SK-N-SH treated with all-trans-retinoic acid at 6 μM for 48 hours (cell line): ENCODE measurements around the gene PLD5.

Experiments
- ARNTL ChIP-seq: fragments of 450-650 bp; formaldehyde crosslinking; IDR thresholded peaks from 2 replicates; pipeline ENCODE4 v1.5.0; 2020; ENCODE audit warnings: low read depth, mild to moderate bottlenecking, moderate library complexity, borderline replicate concordance
- CREB5 ChIP-seq: fragments of 250-450 bp; sonication (Bioruptor Pico); IDR thresholded peaks from 2 replicates; pipeline ENCODE4 v1.5.1; 2020; ENCODE audit warnings: low read depth, mild to moderate bottlenecking, moderate library complexity
- ESRRG ChIP-seq: fragments of 250-450 bp; sonication (Bioruptor Pico); IDR thresholded peaks from 2 replicates; pipeline ENCODE4 v1.6.1; 2021; ENCODE audit warnings: mild to moderate bottlenecking
- GLIS3 ChIP-seq: fragments of 250-450 bp; sonication (Bioruptor Pico); IDR thresholded peaks from 2 replicates; pipeline ENCODE4 v1.5.0; 2020; ENCODE audit warnings: mild to moderate bottlenecking, moderate library complexity
- POU6F1 ChIP-seq: fragments of 250-450 bp; sonication (Bioruptor Pico); IDR thresholded peaks from 2 replicates; pipeline ENCODE4 v1.8.0; 2021; ENCODE audit warnings: low read depth, mild to moderate bottlenecking, moderate library complexity, borderline replicate concordance
- RARB ChIP-seq: fragments of 250-450 bp; sonication (Bioruptor Pico); IDR thresholded peaks from 2 replicates; pipeline ENCODE4 v1.8.0; 2021; ENCODE audit warnings: mild to moderate bottlenecking, moderate library complexity
- TCF4 ChIP-seq: fragments of 250-450 bp; sonication (Bioruptor Pico); IDR thresholded peaks from 2 replicates; pipeline ENCODE4 v1.8.0; 2021; ENCODE audit warnings: mild to moderate bottlenecking, moderate library complexity, borderline replicate concordance
- ZC3H10 ChIP-seq: fragments of 250-450 bp; sonication (Bioruptor Pico); IDR thresholded peaks from 2 replicates; pipeline ENCODE4 v1.5.1; 2021; ENCODE audit warnings: mild to moderate bottlenecking, moderate library complexity
- ZFP30 ChIP-seq: fragments of 450-650 bp; formaldehyde crosslinking; IDR thresholded peaks from 2 replicates; pipeline ENCODE4 v1.5.0; 2022; ENCODE audit warnings: mild to moderate bottlenecking, moderate library complexity

GRCh38 chr1:242228991-242229390 is 295.5 kb downstream of the PLD5 start:
- TF ChIP-seq GLIS3 (CRISPR knock-in tag) = no peak
- TF ChIP-seq CREB5 (CRISPR knock-in tag) = no peak
- TF ChIP-seq RARB (CRISPR knock-in tag) = no peak
- TF ChIP-seq ZC3H10 (CRISPR knock-in tag) = no peak
- no peak for TF ChIP-seq ESRRG (CRISPR knock-in tag)
- TF ChIP-seq ZFP30 (CRISPR knock-in tag) = no peak
- no peak for TF ChIP-seq ARNTL (CRISPR knock-in tag)
- no peak for TF ChIP-seq POU6F1 (CRISPR knock-in tag)
- TF ChIP-seq TCF4 (CRISPR knock-in tag) = no peak
